Loucy (cell line): ENCODE measurements around the gene RAI14.
"Not testable (repeated sequence)": the region's sequence is repeated elsewhere in the genome, so short reads cannot be mapped to it uniquely, and the experiment has no call there.

Experiments used
- H2AFZ ChIP-seq: fragments of 200-600 bp; sonication (generic); 2 replicates; pipeline ENCODE4 v1.6.0; 2016; ENCODE audit warnings: antibody characterized with exemption, mild to moderate bottlenecking, low read length, moderate library complexity
- H3F3A ChIP-seq: fragments of 200-600 bp; 2 replicates; pipeline ENCODE4 v1.6.0; 2016; ENCODE audit warnings: antibody characterized with exemption, low read depth, mild to moderate bottlenecking
- H3K27me3 ChIP-seq: fragments of 200-600 bp; sonication (generic); 2 replicates; pipeline ENCODE4 v1.6.1; 2014; ENCODE audit warnings: low read length, mild to moderate bottlenecking; ENCODE audit not compliant: insufficient read depth, poor library complexity, severe bottlenecking
- H3K36me3 ChIP-seq: fragments of 200-600 bp; sonication (generic); 2 replicates; pipeline ENCODE4 v1.6.1; 2016; ENCODE audit warnings: low read length; ENCODE audit not compliant: insufficient read depth
- H3K4me1 ChIP-seq: fragments of 200-600 bp; sonication (generic); 2 replicates; pipeline ENCODE4 v1.5.1; 2014; ENCODE audit warnings: low read length, mild to moderate bottlenecking; ENCODE audit not compliant: insufficient read depth, poor library complexity, severe bottlenecking
- H3K4me2 ChIP-seq: fragments of 200-600 bp; sonication (generic); 2 replicates; pipeline ENCODE4 v1.6.0; 2014; ENCODE audit warnings: antibody characterized with exemption, low read length, low read depth, mild to moderate bottlenecking; ENCODE audit not compliant: poor library complexity, severe bottlenecking
- H3K4me3 ChIP-seq: fragments of 200-600 bp; sonication (generic); 2 replicates; pipeline ENCODE4 v1.5.1; 2014; ENCODE audit warnings: low read length, mild to moderate bottlenecking, mixed read lengths; ENCODE audit not compliant: poor library complexity, severe bottlenecking
- H3K79me2 ChIP-seq: fragments of 200-600 bp; sonication (generic); 2 replicates; pipeline ENCODE4 v1.6.1; 2014; ENCODE audit warnings: low read length; ENCODE audit not compliant: insufficient read depth
- H3K9ac ChIP-seq: fragments of 200-600 bp; sonication (generic); 2 replicates; pipeline ENCODE4 v1.6.0; 2014; ENCODE audit warnings: mild to moderate bottlenecking, low read depth, low read length, moderate library complexity; ENCODE audit not compliant: poor library complexity, severe bottlenecking
- H3K9me2 ChIP-seq: fragments of 200-600 bp; sonication (generic); replicated peaks from 2 replicates; pipeline ENCODE4 v1.6.1; 2016; ENCODE audit warnings: low read depth, low read length, mixed read lengths
- H3K9me3 ChIP-seq: fragments of 200-600 bp; sonication (generic); 2 replicates; pipeline ENCODE4 v1.6.1; 2014; ENCODE audit warnings: mild to moderate bottlenecking, antibody characterized with exemption, low read length, low read depth; ENCODE audit not compliant: insufficient read depth
- H4K20me1 ChIP-seq: fragments of 200-600 bp; sonication (generic); 2 replicates; pipeline ENCODE4 v1.6.0; 2014; ENCODE audit warnings: antibody characterized with exemption, low read length, mild to moderate bottlenecking; ENCODE audit not compliant: insufficient read depth, poor library complexity, severe bottlenecking
- EZH2phosphoT487 ChIP-seq: fragments of 200-600 bp; IDR thresholded peaks from 2 replicates; pipeline ENCODE4 v1.6.1; 2018; ENCODE audit warnings: antibody characterized with exemption, mild to moderate bottlenecking, moderate library complexity, borderline replicate concordance
- TF ChIP-seq, protein P1 (sequence below): fragments of 200-600 bp; sonication (generic); conservative IDR thresholded peaks from 2 replicates; pipeline ENCODE4 v1.5.1; 2014; ENCODE audit warnings: mild to moderate bottlenecking, antibody characterized with exemption, low read length

The RAI14 gene

DNA sequence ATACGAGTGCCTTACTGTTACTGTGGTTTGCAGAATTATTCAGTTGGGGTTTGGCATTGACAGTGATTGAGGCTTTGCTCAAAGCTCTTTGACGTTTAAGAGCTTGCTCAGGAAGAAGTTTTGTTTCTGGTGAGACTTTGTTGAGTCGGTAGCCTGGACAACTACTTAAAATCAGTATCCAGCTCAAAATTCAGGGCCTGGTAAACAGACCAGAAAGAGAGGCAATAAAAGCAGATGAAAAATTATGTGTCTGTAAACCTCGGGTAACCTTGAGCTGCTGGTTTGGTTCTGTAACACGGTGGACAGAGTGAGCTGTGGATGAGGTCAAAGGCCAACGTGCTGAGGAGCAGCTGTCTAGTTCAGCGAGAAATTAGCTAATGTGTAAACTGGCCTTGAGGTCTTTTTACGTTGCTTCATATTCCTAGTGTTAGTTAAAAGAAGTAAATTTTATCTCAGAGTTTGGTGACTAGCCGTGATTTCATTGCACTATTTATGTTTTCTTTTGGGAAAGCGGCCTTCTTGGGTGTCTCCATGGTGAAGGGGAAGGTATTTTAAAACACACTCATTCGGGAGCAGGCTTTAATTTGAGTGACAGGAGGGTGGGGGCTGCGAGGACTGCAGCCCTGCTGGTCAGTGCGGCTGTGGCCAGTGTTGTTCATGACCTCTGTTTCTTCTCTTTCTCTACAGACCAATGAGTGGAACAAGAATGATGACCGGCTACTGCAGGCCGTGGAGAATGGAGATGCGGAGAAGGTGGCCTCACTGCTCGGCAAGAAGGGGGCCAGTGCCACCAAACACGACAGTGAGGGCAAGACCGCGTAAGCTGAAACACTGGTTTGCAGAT is 100.9 kb downstream of the RAI14 start:
- Histone ChIP-seq H2AFZ (no peak overlapping the region), H4K20me1 (no peaks in the 10 kb centered on the region), H3K9me2 (no peaks in the 10 kb centered on the region), H3K9me3 (no peaks in the 10 kb centered on the region), H3K9ac (no peak overlapping the region), H3F3A (no peaks in the 10 kb centered on the region), H3K4me3 (no peak overlapping the region), H3K4me2 (no peak overlapping the region), H3K36me3 (peaks cover 17% of the 10 kb centered on the region; the same call in 1 of the 2 replicates), H3K27me3 (no peaks in the 10 kb centered on the region), H3K79me2 (no peaks in the 10 kb centered on the region), H3K4me1 (no peaks in the 10 kb centered on the region)
- TF ChIP-seq, protein P1, sequence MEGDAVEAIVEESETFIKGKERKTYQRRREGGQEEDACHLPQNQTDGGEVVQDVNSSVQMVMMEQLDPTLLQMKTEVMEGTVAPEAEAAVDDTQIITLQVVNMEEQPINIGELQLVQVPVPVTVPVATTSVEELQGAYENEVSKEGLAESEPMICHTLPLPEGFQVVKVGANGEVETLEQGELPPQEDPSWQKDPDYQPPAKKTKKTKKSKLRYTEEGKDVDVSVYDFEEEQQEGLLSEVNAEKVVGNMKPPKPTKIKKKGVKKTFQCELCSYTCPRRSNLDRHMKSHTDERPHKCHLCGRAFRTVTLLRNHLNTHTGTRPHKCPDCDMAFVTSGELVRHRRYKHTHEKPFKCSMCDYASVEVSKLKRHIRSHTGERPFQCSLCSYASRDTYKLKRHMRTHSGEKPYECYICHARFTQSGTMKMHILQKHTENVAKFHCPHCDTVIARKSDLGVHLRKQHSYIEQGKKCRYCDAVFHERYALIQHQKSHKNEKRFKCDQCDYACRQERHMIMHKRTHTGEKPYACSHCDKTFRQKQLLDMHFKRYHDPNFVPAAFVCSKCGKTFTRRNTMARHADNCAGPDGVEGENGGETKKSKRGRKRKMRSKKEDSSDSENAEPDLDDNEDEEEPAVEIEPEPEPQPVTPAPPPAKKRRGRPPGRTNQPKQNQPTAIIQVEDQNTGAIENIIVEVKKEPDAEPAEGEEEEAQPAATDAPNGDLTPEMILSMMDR = no peak
- no peak for TF ChIP-seq EZH2phosphoT487

- H3K4me3 ChIP-seq = no peak overlapping the region
- no peak overlapping the region for H3K9ac ChIP-seq
- H3K79me2 ChIP-seq = no peaks in the 10 kb centered on the region
- no peak overlapping the region for H3K4me2 ChIP-seq
- no peak overlapping the region for H2AFZ ChIP-seq
- no peaks in the 10 kb centered on the region for H3F3A ChIP-seq
- H3K27me3 ChIP-seq = no peaks in the 10 kb centered on the region
- H3K9me2 ChIP-seq = no peaks in the 10 kb centered on the region
- H3K36me3 ChIP-seq = peaks cover 18% of the 10 kb centered on the region
- no peaks in the 10 kb centered on the region for H4K20me1 ChIP-seq
- H3K4me1 ChIP-seq = no peaks in the 10 kb centered on the region
- no peaks in the 10 kb centered on the region for H3K9me3 ChIP-seq
- no peak for TF ChIP-seq EZH2phosphoT487
- TF ChIP-seq, protein P1 = no peak
Observed at GRCh38 chr5:34758514-34758913, 102.4 kb downstream of the RAI14 start.

DNA sequence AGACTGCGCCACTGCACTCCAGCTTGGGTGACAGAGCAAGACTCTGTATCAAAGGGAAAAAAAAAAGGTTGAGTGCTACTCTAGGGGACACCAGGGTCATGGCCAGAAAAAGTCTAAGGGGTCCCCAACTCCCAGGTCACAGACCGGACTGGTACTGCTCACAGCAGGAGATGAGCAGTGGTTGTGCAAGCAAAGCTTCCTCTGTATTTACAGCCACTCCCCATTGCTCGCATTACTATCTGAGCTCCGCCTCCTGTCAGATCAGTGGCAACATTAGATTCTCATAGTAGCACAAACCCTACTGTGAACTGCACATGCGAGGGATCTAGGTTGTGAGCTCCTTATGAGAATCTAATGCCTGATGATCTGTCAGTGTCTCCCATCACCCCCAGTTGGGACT is 103.1 kb downstream of the RAI14 start:
- H3K27me3 ChIP-seq, H4K20me1 ChIP-seq, H3K9me3 ChIP-seq, H3K4me3 ChIP-seq, H3K9ac ChIP-seq, H3K4me1 ChIP-seq, H3K79me2 ChIP-seq, H3F3A ChIP-seq, H2AFZ ChIP-seq, H3K9me2 ChIP-seq, H3K4me2 ChIP-seq: not testable (repeated sequence)
- peaks cover 22% of the 10 kb centered on the region for H3K36me3 ChIP-seq

DNA sequence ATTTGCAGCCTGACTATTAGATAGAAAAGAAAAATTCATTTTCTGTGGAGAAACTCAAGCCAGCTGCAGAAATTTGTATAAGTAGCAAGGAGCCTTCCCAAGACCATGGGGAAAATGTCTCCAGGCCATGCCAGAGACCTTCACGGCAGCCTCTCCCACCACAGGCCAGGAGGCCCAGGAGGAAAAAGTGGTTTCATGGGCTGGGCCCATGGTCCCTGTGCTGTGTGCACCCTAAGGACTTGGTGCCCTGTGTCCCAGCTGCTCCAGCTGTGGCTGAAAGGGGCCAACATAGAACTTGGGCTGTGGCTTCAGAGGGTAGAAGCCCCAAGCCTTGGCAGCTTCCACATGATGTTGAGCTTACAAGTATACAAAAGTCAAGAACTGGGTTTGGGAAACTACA is 109.5 kb downstream of the RAI14 start:
- TF ChIP-seq, protein P1 = no peak
- no peak for TF ChIP-seq EZH2phosphoT487
- Histone ChIP-seq H3K4me1 (no peaks in the 10 kb centered on the region), H3F3A (no peaks in the 10 kb centered on the region), H3K27me3 (no peaks in the 10 kb centered on the region), H3K9me3 (no peaks in the 10 kb centered on the region), H3K79me2 (no peaks in the 10 kb centered on the region), H3K36me3 (peaks cover 6% of the 10 kb centered on the region), H2AFZ (no peak overlapping the region), H3K4me3 (no peak overlapping the region), H3K9ac (no peak overlapping the region), H4K20me1 (no peaks in the 10 kb centered on the region), H3K4me2 (no peak overlapping the region), H3K9me2 (no peaks in the 10 kb centered on the region)
